PC-9 (cell line): Measurements from ENCODE around the gene PCDHB6. TPM values are rescaled to one million over a fixed set of nuclear protein-coding genes. Genes with fewer than 3 reads are reported as not detected.
A peak's percentile ranks its signal among the peaks of the same experiment; 100 is the strongest.
"Not testable (repeated sequence)": the region's sequence is repeated elsewhere in the genome, so short reads cannot be mapped to it uniquely, and the experiment has no call there.

Source experiments
- BruUV-seq: library from RNA; stranded (reverse); fragments of 400-500 nt; replicated peaks from 2 replicates; lab custom pipeline; 2021; lab: Mats Ljungman, UMichigan
- CTCF ChIA-PET: fragments of 300-600 bp; sonication (Branson Sonifier 250); formaldehyde crosslinking; loops from one replicate; lab custom pipeline; 2022; ENCODE audit warnings: antibody characterized with exemption; lab: Charles Lee
- POLR2A ChIA-PET: fragments of 300-600 bp; sonication (Branson Sonifier 250); formaldehyde crosslinking; loops from one replicate; lab custom pipeline; 2022; ENCODE audit warnings: antibody characterized with exemption; ENCODE audit not compliant: unreplicated experiment; lab: Charles Lee
- DNase-seq, 2 experiments: peaks; one replicate each; pipeline versions ENCODE4 v3.0.0 to v3.0.0-alpha.2; 2015 to 2022; ENCODE audit warnings: mixed read lengths in 1 of 2
- H2AFZ ChIP-seq: fragments of 200-600 bp; sonication (generic); 2 replicates; pipeline ENCODE4 v1.8.1; 2017; ENCODE audit warnings: antibody characterized with exemption
- H3F3A ChIP-seq: fragments of 200-600 bp; sonication (generic); 2 replicates; pipeline ENCODE4 v1.8.1; 2017; ENCODE audit warnings: antibody characterized with exemption, mild to moderate bottlenecking, low read depth; ENCODE audit not compliant: insufficient read depth
- H3K27ac ChIP-seq: fragments of 200-600 bp; sonication (generic); 2 replicates; pipeline ENCODE4 v1.6.1; 2016; ENCODE audit warnings: mixed run types
- H3K27me3 ChIP-seq: fragments of 200-600 bp; sonication (generic); 2 replicates; pipeline ENCODE4 v1.6.1; 2016; ENCODE audit warnings: low read depth, mixed run types; ENCODE audit not compliant: insufficient read depth
- H3K36me3 ChIP-seq: fragments of 200-600 bp; sonication (generic); 2 replicates; pipeline ENCODE4 v1.6.1; 2016; ENCODE audit warnings: low read depth, mixed run types
- H3K4me1 ChIP-seq: fragments of 200-600 bp; sonication (generic); replicated peaks from 2 replicates; pipeline ENCODE4 v1.6.1; 2016; ENCODE audit warnings: mixed run types; ENCODE audit not compliant: insufficient read depth
- H3K4me2 ChIP-seq: fragments of 200-600 bp; sonication (generic); 2 replicates; pipeline ENCODE4 v1.6.1; 2017; ENCODE audit warnings: mixed run types
- H3K4me3 ChIP-seq: fragments of 200-600 bp; sonication (generic); 2 replicates; pipeline ENCODE4 v1.6.1; 2016; ENCODE audit warnings: mixed run types
- H3K79me2 ChIP-seq: fragments of 200-600 bp; sonication (generic); 2 replicates; pipeline ENCODE4 v1.6.1; 2017; ENCODE audit warnings: low read depth, mixed run types
- H3K9me2 ChIP-seq: fragments of 200-600 bp; sonication (generic); 2 replicates; pipeline ENCODE4 v1.8.1; 2017; ENCODE audit warnings: mild to moderate bottlenecking; ENCODE audit not compliant: insufficient read depth
- H3K9me3 ChIP-seq: fragments of 200-600 bp; sonication (generic); 2 replicates; pipeline ENCODE4 v1.8.1; 2016; ENCODE audit warnings: low read depth; ENCODE audit not compliant: insufficient read depth
- H4K20me1 ChIP-seq: fragments of 200-600 bp; sonication (generic); 2 replicates; pipeline ENCODE4 v1.8.1; 2017; ENCODE audit not compliant: insufficient read depth
- CTCF ChIP-seq: fragments of 200-600 bp; sonication (generic); conservative IDR thresholded peaks from 2 replicates; pipeline ENCODE4 v1.6.1; 2017; ENCODE audit warnings: mixed run types, antibody characterized with exemption, mild to moderate bottlenecking, moderate library complexity
- EZH2 ChIP-seq: fragments of 200-600 bp; sonication (generic); IDR thresholded peaks from 2 replicates; pipeline ENCODE4 v1.8.0; 2017; ENCODE audit warnings: antibody characterized with exemption, low read depth
- intact Hi-C: fragments of 100-400 bp; cut with micrococcal nuclease; formaldehyde crosslinking; loops from one replicate; pipeline ENCODE4 v1.10.0; 2022; ENCODE audit not compliant: unreplicated experiment
- total RNA-seq: library from RNA; stranded (reverse); gene quantifications from 2 replicates; pipeline ENCODE4 v1.2.3, GENCODE V29; 2021

PCDHB6 gene
- total RNA-seq, 1 experiment from 2014 or later: not detected

DNA sequence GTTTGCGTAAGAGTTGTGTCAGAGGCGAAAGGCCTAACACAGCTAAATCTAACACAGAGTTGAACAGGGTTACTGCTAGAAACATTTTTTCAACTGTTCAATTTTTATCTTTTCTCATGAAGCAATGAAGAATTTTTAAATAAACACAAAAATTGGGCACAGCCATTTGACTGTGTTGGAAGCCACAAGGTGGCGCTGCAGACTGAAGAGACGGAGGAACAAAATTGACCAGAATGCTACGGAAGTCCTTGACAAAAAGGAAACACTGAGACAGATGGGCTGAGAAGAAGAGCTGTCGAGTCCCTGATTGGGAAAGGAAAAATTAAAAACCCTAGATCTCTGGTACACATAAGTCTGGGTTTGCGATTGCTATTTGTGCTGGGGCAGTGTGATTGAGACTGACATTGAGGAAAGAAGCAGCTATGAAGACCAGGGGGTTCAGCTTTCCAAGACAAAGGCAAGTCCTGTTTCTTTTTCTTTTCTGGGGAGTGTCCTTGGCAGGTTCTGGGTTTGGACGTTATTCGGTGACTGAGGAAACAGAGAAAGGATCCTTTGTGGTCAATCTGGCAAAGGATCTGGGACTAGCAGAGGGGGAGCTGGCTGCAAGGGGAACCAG lies 37.1 kb downstream of the PCDHB6 start, which contains the start of gene PCDHB9:
Gene PCDHB9 (plus strand): TSS at position 265 of the 616 bp plus-strand sequence. CDS start 158 bp downstream, at position 423.
- Histone ChIP-seq H3K36me3 (no peaks in the 10 kb centered on the region), H3K9me2 (no peaks in the 10 kb centered on the region), H3K9me3 (no peaks in the 10 kb centered on the region), H3K27ac (no peak within 1 kb of the TSS), H3K4me2 (no peak within 1 kb of the TSS), H3K79me2 (no peaks in the 10 kb centered on the region), H2AFZ (no peak within 1 kb of the TSS), H3K4me3 (no peak within 1 kb of the TSS), H3K27me3 (no peaks in the 10 kb centered on the region), H3K4me1 (no peaks in the 10 kb centered on the region), H4K20me1 (no peaks in the 10 kb centered on the region), H3F3A (no peaks in the 10 kb centered on the region)
- POLR2A ChIA-PET: no interaction called here
- peak in 1 of 2 experiments; percentile 11 for DNase-seq
- TF ChIP-seq CTCF (peak; percentile 65), EZH2 (no peak)
- no TSS peak for BruUV-seq
- intact Hi-C loops: loop anchor here (10.0 kb wide), 1 partner anchor 102 kb away; no protein-coding TSS in a partner anchor
- CTCF ChIA-PET: interaction anchor here (0.6 kb wide), 1 partner anchor 1146 kb away, joined by 6 read pairs; no protein-coding TSS in a partner anchor

- POLR2A ChIA-PET, H3K36me3 ChIP-seq, H3F3A ChIP-seq, BruUV-seq, H3K79me2 ChIP-seq, H3K4me1 ChIP-seq, H3K27ac ChIP-seq, CTCF ChIA-PET, H3K9me2 ChIP-seq, H3K27me3 ChIP-seq, H2AFZ ChIP-seq, DNase-seq, H3K4me3 ChIP-seq, H4K20me1 ChIP-seq, H3K9me3 ChIP-seq, H3K4me2 ChIP-seq: not testable (repeated sequence)
- intact Hi-C loops: loop anchor here (10.0 kb wide), 1 partner anchor 104 kb away; no protein-coding TSS in a partner anchor
Observed at GRCh38 chr5:141188682-141189081, 38.8 kb downstream of the PCDHB6 start.

DNA sequence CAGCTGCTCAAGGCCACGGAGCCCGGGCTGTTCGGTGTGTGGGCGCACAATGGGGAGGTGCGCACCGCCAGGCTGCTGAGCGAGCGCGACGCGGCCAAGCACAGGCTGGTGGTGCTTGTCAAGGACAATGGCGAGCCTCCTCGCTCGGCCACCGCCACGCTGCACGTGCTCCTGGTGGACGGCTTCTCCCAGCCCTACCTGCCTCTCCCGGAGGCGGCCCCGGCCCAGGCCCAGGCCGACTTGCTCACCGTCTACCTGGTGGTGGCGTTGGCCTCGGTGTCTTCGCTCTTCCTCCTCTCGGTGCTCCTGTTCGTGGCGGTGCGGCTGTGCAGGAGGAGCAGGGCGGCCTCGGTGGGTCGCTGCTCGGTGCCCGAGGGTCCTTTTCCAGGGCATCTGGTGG lies 39.3 kb downstream of the PCDHB6 start:
- intact Hi-C loops: loop anchor here (10.0 kb wide), 1 partner anchor 104 kb away; no protein-coding TSS in a partner anchor
- H3K9me2 ChIP-seq, H3K36me3 ChIP-seq, H3K27me3 ChIP-seq, H2AFZ ChIP-seq, H4K20me1 ChIP-seq, DNase-seq, H3K4me1 ChIP-seq, CTCF ChIA-PET, H3K27ac ChIP-seq, H3K4me3 ChIP-seq, POLR2A ChIA-PET, BruUV-seq, H3K79me2 ChIP-seq, H3K4me2 ChIP-seq, H3K9me3 ChIP-seq, H3F3A ChIP-seq: not testable (repeated sequence)

DNA sequence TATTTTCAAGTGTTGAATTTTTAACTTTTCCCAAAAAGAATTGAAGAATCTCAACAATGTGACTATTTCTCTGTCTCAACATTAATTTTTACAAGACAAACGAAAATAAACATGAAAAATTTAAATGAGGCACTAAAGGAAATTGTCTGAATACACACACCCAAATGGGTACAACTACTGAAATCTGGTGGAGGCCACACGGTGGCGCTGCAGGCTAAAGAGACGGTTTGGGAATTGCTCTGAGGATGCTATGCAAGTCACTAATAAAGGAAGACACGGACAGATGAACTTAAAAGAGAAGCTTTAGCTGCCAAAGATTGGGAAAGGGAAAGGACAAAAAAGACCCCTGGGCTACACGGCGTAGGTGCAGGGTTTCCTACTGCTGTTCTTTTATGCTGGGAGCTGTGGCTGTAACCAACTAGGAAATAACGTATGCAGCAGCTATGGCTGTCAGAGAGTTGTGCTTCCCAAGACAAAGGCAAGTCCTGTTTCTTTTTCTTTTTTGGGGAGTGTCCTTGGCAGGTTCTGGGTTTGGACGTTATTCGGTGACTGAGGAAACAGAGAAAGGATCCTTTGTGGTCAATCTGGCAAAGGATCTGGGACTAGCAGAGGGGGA lies 42.4 kb downstream of the PCDHB6 start, which contains the start of gene PCDHB10:
Gene PCDHB10 (plus strand): TSS at position 244 of the 616 bp plus-strand sequence. CDS start 200 bp downstream, at position 444.
- peak in 1 of 2 experiments; percentile 19 for DNase-seq
- Histone ChIP-seq H3F3A (no peaks in the 10 kb centered on the region), H3K9me2 (no peaks in the 10 kb centered on the region), H3K4me2 (no peak within 1 kb of the TSS), H2AFZ (no peak within 1 kb of the TSS), H3K27ac (no peak within 1 kb of the TSS), H4K20me1 (no peaks in the 10 kb centered on the region), H3K4me1 (no peaks in the 10 kb centered on the region), H3K79me2 (no peaks in the 10 kb centered on the region), H3K27me3 (no peaks in the 10 kb centered on the region), H3K9me3 (no peaks in the 10 kb centered on the region), H3K4me3 (no peak within 1 kb of the TSS), H3K36me3 (no peaks in the 10 kb centered on the region)
- TF ChIP-seq EZH2: no peak
- peak; percentile 64 for TF ChIP-seq CTCF
- CTCF ChIA-PET: interaction anchor here (0.6 kb wide), 1 partner anchor 372 kb away, joined by 3 read pairs; no protein-coding TSS in a partner anchor
- POLR2A ChIA-PET: no interaction called here
- intact Hi-C loops: no loop called here
- BruUV-seq: no TSS peak

DNA sequence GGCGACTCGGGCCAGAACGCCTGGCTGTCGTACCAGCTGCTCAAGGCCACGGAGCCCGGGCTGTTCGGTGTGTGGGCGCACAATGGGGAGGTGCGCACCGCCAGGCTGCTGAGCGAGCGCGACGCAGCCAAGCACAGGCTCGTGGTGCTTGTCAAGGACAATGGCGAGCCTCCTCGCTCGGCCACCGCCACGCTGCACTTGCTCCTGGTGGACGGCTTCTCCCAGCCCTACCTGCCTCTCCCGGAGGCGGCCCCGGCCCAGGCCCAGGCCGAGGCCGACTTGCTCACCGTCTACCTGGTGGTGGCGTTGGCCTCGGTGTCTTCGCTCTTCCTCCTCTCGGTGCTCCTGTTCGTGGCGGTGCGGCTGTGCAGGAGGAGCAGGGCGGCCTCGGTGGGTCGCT lies 44.5 kb downstream of the PCDHB6 start:
- intact Hi-C loops, H3K9me3 ChIP-seq, BruUV-seq, H3K27me3 ChIP-seq, H4K20me1 ChIP-seq, H3K27ac ChIP-seq, H3K4me2 ChIP-seq, POLR2A ChIA-PET, H3K79me2 ChIP-seq, H3K36me3 ChIP-seq, H3F3A ChIP-seq, H3K4me1 ChIP-seq, CTCF ChIA-PET, DNase-seq, H3K4me3 ChIP-seq, H3K9me2 ChIP-seq, H2AFZ ChIP-seq: not testable (repeated sequence)
